DND-41 (cell line): ENCODE results near the gene UPF1.

ENCODE experiments used
- CTCF ChIP-seq: IDR thresholded peaks from 2 replicates; pipeline ENCODE4 v1.5.1; 2012; ENCODE audit warnings: borderline replicate concordance, low read length, moderate library complexity, mild to moderate bottlenecking; ENCODE audit not compliant: poor library complexity, severe bottlenecking; ENCODE audit errors: extremely low read depth
- EZH2 ChIP-seq: IDR thresholded peaks from 3 replicates; pipeline ENCODE4 v1.6.1; 2012; ENCODE audit warnings: borderline replicate concordance, low read depth, mild to moderate bottlenecking, moderate library complexity, low read length, inconsistent platforms; ENCODE audit not compliant: severe bottlenecking

- no peak for TF ChIP-seq CTCF
- no peak for TF ChIP-seq EZH2
Measured at GRCh38 chr19:18854982-18855381, 23.2 kb downstream of the UPF1 start.
